HEK293 (cell line): ENCODE results near the gene KIF1A.

ENCODE experiments used
- CTCF ChIA-PET: fragments of 350-600 bp; formaldehyde crosslinking; extraction: SDS; loops from one replicate; lab custom pipeline; 2021; ENCODE audit warnings: antibody characterized with exemption; lab: Yijun Ruan, JAX
- POLR2A ChIA-PET: fragments of 300-600 bp; formaldehyde crosslinking; extraction: SDS; loops from one replicate; lab custom pipeline; 2020; ENCODE audit warnings: antibody characterized with exemption, inconsistent platforms; lab: Yijun Ruan, JAX
- H3K27ac ChIP-seq: fragments of 200-500 bp; sonication (Bioruptor generic); 2 replicates; pipeline ENCODE4 v1.5.1; 2014; ENCODE audit warnings: low read depth, low read length, control low read depth, inconsistent platforms; ENCODE audit errors: extremely low read depth
- H3K36me3 ChIP-seq, 2 experiments: fragments of 200-500 bp in 1 of 2; sonication (Bioruptor generic) in 1 of 2; 1 replicate in 1 of 2; 2 replicates in 1 of 2; pipeline ENCODE4 v1.5.1; 2014 to 2017; ENCODE audit warnings: inconsistent platforms in 2 of 2, low read length in 2 of 2; ENCODE audit not compliant: control insufficient read depth in 2 of 2, insufficient read depth in 1 of 2
- H3K4me1 ChIP-seq: fragments of 200-500 bp; sonication (Bioruptor generic); 2 replicates; pipeline ENCODE4 v1.5.1; 2014; ENCODE audit warnings: mild to moderate bottlenecking, low read length, inconsistent platforms; ENCODE audit not compliant: control insufficient read depth, insufficient read depth
- H3K4me3 ChIP-seq: 2 replicates; pipeline ENCODE4 v1.5.1; 2011; ENCODE audit warnings: low read depth, mild to moderate bottlenecking, control low read depth, low read length, moderate library complexity
- H3K9me3 ChIP-seq: fragments of 200-500 bp; sonication (Bioruptor generic); 2 replicates; pipeline ENCODE4 v1.5.1; 2014; ENCODE audit warnings: low read depth, low read length, inconsistent platforms; ENCODE audit not compliant: control insufficient read depth, insufficient read depth
- BCL11A ChIP-seq: fragments of 450-650 bp; formaldehyde crosslinking; IDR thresholded peaks from 2 replicates; pipeline ENCODE4 v1.5.1; 2016; ENCODE audit warnings: low read depth, missing biosample characterization, missing genetic modification characterization
- CTCF ChIP-seq: fragments of 450-650 bp; formaldehyde crosslinking; IDR thresholded peaks from 2 replicates; pipeline ENCODE4 v1.5.1; 2016; ENCODE audit warnings: missing biosample characterization, missing genetic modification characterization
- PRDM10 ChIP-seq: fragments of 450-650 bp; formaldehyde crosslinking; IDR thresholded peaks from 2 replicates; pipeline ENCODE4 v1.5.1; 2016; ENCODE audit warnings: missing biosample characterization, missing genetic modification characterization
- RBAK ChIP-seq: fragments of 450-650 bp; formaldehyde crosslinking; IDR thresholded peaks from 2 replicates; pipeline ENCODE4 v1.5.1; 2016; ENCODE audit warnings: missing biosample characterization, missing genetic modification characterization
- SP2 ChIP-seq: fragments of 450-650 bp; formaldehyde crosslinking; IDR thresholded peaks from 2 replicates; pipeline ENCODE4 v1.5.1; 2016; ENCODE audit warnings: missing biosample characterization, missing genetic modification characterization
- ZBTB26 ChIP-seq: fragments of 450-650 bp; formaldehyde crosslinking; optimal IDR thresholded peaks from 2 replicates; pipeline ENCODE3; 2016; ENCODE audit warnings: missing biosample characterization, mild to moderate bottlenecking, missing genetic modification characterization
- ZEB2 ChIP-seq: fragments of 450-650 bp; formaldehyde crosslinking; IDR thresholded peaks from 2 replicates; pipeline ENCODE4 v1.5.1; 2016; ENCODE audit warnings: missing biosample characterization, missing genetic modification characterization
- ZFP3 ChIP-seq: fragments of 450-650 bp; formaldehyde crosslinking; IDR thresholded peaks from 2 replicates; pipeline ENCODE4 v1.5.1; 2016; ENCODE audit warnings: low read depth, missing biosample characterization, missing genetic modification characterization
- ZNF146 ChIP-seq: fragments of 450-650 bp; formaldehyde crosslinking; IDR thresholded peaks from 2 replicates; pipeline ENCODE4 v1.5.1; 2016; ENCODE audit warnings: missing biosample characterization, missing genetic modification characterization
- ZNF175 ChIP-seq: fragments of 450-650 bp; formaldehyde crosslinking; IDR thresholded peaks from 2 replicates; pipeline ENCODE4 v1.5.1; 2016; ENCODE audit warnings: missing biosample characterization, missing genetic modification characterization
- ZNF184 ChIP-seq: fragments of 450-650 bp; IDR thresholded peaks from 2 replicates; pipeline ENCODE4 v1.5.1; 2018; ENCODE audit warnings: missing biosample characterization, mild to moderate bottlenecking, missing genetic modification characterization
- ZNF202 ChIP-seq: fragments of 450-650 bp; formaldehyde crosslinking; IDR thresholded peaks from 2 replicates; pipeline ENCODE4 v1.5.1; 2016; ENCODE audit warnings: missing biosample characterization, missing genetic modification characterization, borderline replicate concordance
- ZNF221 ChIP-seq: fragments of 450-650 bp; formaldehyde crosslinking; IDR thresholded peaks from 2 replicates; pipeline ENCODE4 v1.5.1; 2017; ENCODE audit warnings: missing biosample characterization, missing genetic modification characterization, borderline replicate concordance
- ZNF248 ChIP-seq: fragments of 450-650 bp; formaldehyde crosslinking; IDR thresholded peaks from 2 replicates; pipeline ENCODE4 v1.5.1; 2017; ENCODE audit warnings: missing biosample characterization, missing genetic modification characterization
- ZNF26 ChIP-seq: fragments of 450-650 bp; formaldehyde crosslinking; IDR thresholded peaks from 2 replicates; pipeline ENCODE4 v1.5.1; 2016; ENCODE audit warnings: missing biosample characterization, missing genetic modification characterization
- ZNF274 ChIP-seq, 2 experiments: fragments of 200-500 bp in 1 of 2; fragments of 450-650 bp in 1 of 2; sonication (Bioruptor generic) in 1 of 2; formaldehyde crosslinking in 1 of 2; IDR thresholded peaks; 2 replicates each; pipeline versions ENCODE4 v1.5.1 to v1.6.1; 2014 to 2016; ENCODE audit warnings: borderline replicate concordance in 1 of 2, inconsistent platforms in 1 of 2, low read length in 1 of 2, missing biosample characterization in 1 of 2, missing genetic modification characterization in 1 of 2
- ZNF341 ChIP-seq: fragments of 450-650 bp; formaldehyde crosslinking; IDR thresholded peaks from 2 replicates; pipeline ENCODE4; 2016; ENCODE audit warnings: low read depth, missing biosample characterization, missing genetic modification characterization
- ZNF426 ChIP-seq: fragments of 450-650 bp; formaldehyde crosslinking; IDR thresholded peaks from 2 replicates; pipeline ENCODE4 v1.5.1; 2017; ENCODE audit warnings: missing biosample characterization, missing genetic modification characterization, mild to moderate bottlenecking, inconsistent platforms, moderate library complexity
- ZNF48 ChIP-seq: fragments of 450-650 bp; formaldehyde crosslinking; IDR thresholded peaks from 2 replicates; pipeline ENCODE4 v1.5.1; 2016; ENCODE audit warnings: missing biosample characterization, missing genetic modification characterization
- ZNF488 ChIP-seq: fragments of 450-650 bp; formaldehyde crosslinking; IDR thresholded peaks from 2 replicates; pipeline ENCODE4 v1.5.1; 2016; ENCODE audit warnings: missing biosample characterization, missing genetic modification characterization
- ZNF513 ChIP-seq: fragments of 450-650 bp; IDR thresholded peaks from 2 replicates; pipeline ENCODE4 v1.5.1; 2018; ENCODE audit warnings: missing biosample characterization, missing genetic modification characterization
- ZNF624 ChIP-seq: fragments of 450-650 bp; formaldehyde crosslinking; IDR thresholded peaks from 2 replicates; pipeline ENCODE4 v1.5.1; 2017; ENCODE audit warnings: missing biosample characterization, missing genetic modification characterization
- ZNF626 ChIP-seq: fragments of 450-650 bp; sonication (Bioruptor Pico); formaldehyde crosslinking; IDR thresholded peaks from 2 replicates; pipeline ENCODE4 v1.5.1; 2018; ENCODE audit warnings: missing biosample characterization, missing genetic modification characterization, inconsistent platforms
- ZNF707 ChIP-seq: fragments of 450-650 bp; formaldehyde crosslinking; IDR thresholded peaks from 2 replicates; pipeline ENCODE4 v1.5.1; 2016; ENCODE audit warnings: missing biosample characterization, missing genetic modification characterization

Gene KIF1A

GRCh38 chr2:240850026-240850425 is 30.0 kb upstream of the KIF1A start:
- Histone ChIP-seq H3K4me3 (no peak overlapping the region), H3K4me1 (no peaks in the 10 kb centered on the region), H3K27ac (no peak overlapping the region), H3K9me3 (no peaks in the 10 kb centered on the region), H3K36me3 (no peaks in the 10 kb centered on the region)
- CTCF ChIA-PET, result interaction anchor here (0.9 to 1.1 kb wide), 5 partner anchors 9 to 1029 kb away, joined by 3 to 4 read pairs (median 3); no protein-coding TSS in a partner anchor
- TF ChIP-seq RBAK (tag by site-specific recombination) (no peak), ZFP3 (tag by site-specific recombination) (no peak), ZNF184 (tag by site-specific recombination) (no peak), ZNF146 (tag by site-specific recombination) (no peak), ZNF248 (tag by site-specific recombination) (no peak), ZNF426 (no peak), BCL11A (tag by site-specific recombination) (no peak), ZNF341 (tag by site-specific recombination) (no peak), PRDM10 (tag by site-specific recombination) (no peak), ZNF202 (tag by site-specific recombination) (no peak), ZNF175 (tag by site-specific recombination) (no peak), ZEB2 (no peak)
- POLR2A ChIA-PET, result no interaction called here

- CTCF ChIA-PET, result interaction anchor here (0.9 to 1.1 kb wide), 5 partner anchors 8 to 1030 kb away, joined by 3 to 4 read pairs (median 3); no protein-coding TSS in a partner anchor
- no peaks in the 10 kb centered on the region for H3K36me3 ChIP-seq
- H3K27ac ChIP-seq, result no peak overlapping the region
- no peaks in the 10 kb centered on the region for H3K4me1 ChIP-seq
- H3K4me3 ChIP-seq, result no peak overlapping the region
- POLR2A ChIA-PET, result no interaction called here
- H3K9me3 ChIP-seq, result no peaks in the 10 kb centered on the region
- TF ChIP-seq SP2 (tag by site-specific recombination), result no peak
- no peak for TF ChIP-seq ZNF48 (tag by site-specific recombination)
- no peak for TF ChIP-seq ZNF221 (tag by site-specific recombination)
- no peak for TF ChIP-seq ZNF513
- TF ChIP-seq ZNF707 (tag by site-specific recombination), result no peak
- TF ChIP-seq CTCF (tag by site-specific recombination), result no peak
- no peak for TF ChIP-seq ZNF626 (tag by site-specific recombination)
- TF ChIP-seq ZBTB26 (tag by site-specific recombination), result no peak
- no peak for TF ChIP-seq ZNF624 (tag by site-specific recombination)
- TF ChIP-seq ZNF488 (tag by site-specific recombination), result no peak
- TF ChIP-seq ZNF274 (IDR thresholded peaks at IDR 0.05; ENCODE audit: low read length), result no peak
- TF ChIP-seq ZNF274 (tag by site-specific recombination; IDR thresholded peaks at IDR 0.05; ENCODE audit: borderline replicate concordance), result no peak
- no peak for TF ChIP-seq ZNF26 (tag by site-specific recombination)
These were observed 29.1 kb upstream of the KIF1A start for GRCh38 chr2:240848900-240849680.
